ENCODE results near the gene SACM1L. TPM values are rescaled to one million over a fixed set of nuclear protein-coding genes. Genes with fewer than 3 reads are reported as not detected.

The SACM1L gene
- total RNA-seq, 2 donors from 2014 or later: 50.5 to 57.3 TPM

GRCh38 chr3:45763303-45763675 lies 74.1 kb downstream of the SACM1L start:
- no peak for ATAC-seq (ENCODE audit: insufficient number of reproducible peaks, low FRiP score, low read depth)
- Histone ChIP-seq H3K27me3 (replicated peaks; ENCODE audit: insufficient read depth) (no peaks in the 10 kb centered on the region), H3K4me3 (no peak overlapping the region), H3K4me1 (ENCODE audit: control insufficient read depth in 1 of 2, low read depth in 2 of 2) (no peaks in the 10 kb centered on the region), H3K27ac (no peak overlapping the region), H3K9me3 (peaks cover 4% of the 10 kb centered on the region), H3K36me3 (no peaks in the 10 kb centered on the region)
- no peak for DNase-seq (ENCODE audit: low spot score)
- TF ChIP-seq, protein P1, sequence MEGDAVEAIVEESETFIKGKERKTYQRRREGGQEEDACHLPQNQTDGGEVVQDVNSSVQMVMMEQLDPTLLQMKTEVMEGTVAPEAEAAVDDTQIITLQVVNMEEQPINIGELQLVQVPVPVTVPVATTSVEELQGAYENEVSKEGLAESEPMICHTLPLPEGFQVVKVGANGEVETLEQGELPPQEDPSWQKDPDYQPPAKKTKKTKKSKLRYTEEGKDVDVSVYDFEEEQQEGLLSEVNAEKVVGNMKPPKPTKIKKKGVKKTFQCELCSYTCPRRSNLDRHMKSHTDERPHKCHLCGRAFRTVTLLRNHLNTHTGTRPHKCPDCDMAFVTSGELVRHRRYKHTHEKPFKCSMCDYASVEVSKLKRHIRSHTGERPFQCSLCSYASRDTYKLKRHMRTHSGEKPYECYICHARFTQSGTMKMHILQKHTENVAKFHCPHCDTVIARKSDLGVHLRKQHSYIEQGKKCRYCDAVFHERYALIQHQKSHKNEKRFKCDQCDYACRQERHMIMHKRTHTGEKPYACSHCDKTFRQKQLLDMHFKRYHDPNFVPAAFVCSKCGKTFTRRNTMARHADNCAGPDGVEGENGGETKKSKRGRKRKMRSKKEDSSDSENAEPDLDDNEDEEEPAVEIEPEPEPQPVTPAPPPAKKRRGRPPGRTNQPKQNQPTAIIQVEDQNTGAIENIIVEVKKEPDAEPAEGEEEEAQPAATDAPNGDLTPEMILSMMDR (IDR thresholded peaks at IDR 0.05): no peak

- Histone ChIP-seq H3K27me3 (replicated peaks; ENCODE audit: insufficient read depth) (no peaks in the 10 kb centered on the region), H3K36me3 (no peaks in the 10 kb centered on the region), H3K4me1 (ENCODE audit: control insufficient read depth in 1 of 2, low read depth in 2 of 2) (no peaks in the 10 kb centered on the region), H3K4me3 (no peak overlapping the region), H3K9me3 (peaks cover 4% of the 10 kb centered on the region), H3K27ac (no peak overlapping the region)
- ATAC-seq (ENCODE audit: insufficient number of reproducible peaks, low FRiP score, low read depth): no peak
- TF ChIP-seq, protein P1 (IDR thresholded peaks at IDR 0.05): no peak
- DNase-seq (ENCODE audit: low spot score): no peak
Measured at GRCh38 chr3:45765266-45765851, 76.2 kb downstream of the SACM1L start.

DNA sequence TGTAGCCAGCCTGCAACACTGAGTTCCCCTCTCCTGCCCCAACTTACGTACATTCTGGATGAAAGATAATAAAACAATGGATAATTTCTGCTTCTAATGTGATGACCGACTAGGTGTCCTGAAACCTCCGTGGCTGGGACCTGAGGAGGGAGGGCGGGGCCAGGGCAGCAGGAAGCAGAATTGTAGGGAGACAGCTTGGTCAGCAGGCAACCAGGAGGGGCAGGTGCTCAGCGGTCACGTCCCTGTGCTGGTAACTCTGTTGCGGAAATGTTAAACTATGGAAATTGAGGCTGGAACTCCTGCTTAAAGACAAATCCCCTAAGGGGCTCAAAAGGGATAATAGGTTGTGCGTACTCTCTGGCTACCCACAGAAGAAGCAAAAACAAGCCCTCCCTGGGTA lies 76.8 kb downstream of the SACM1L start:
- no peaks in the 10 kb centered on the region for H3K27me3 ChIP-seq (replicated peaks; ENCODE audit: insufficient read depth)
- H3K4me3 ChIP-seq: no peak overlapping the region
- H3K27ac ChIP-seq: no peak overlapping the region
- ATAC-seq (ENCODE audit: insufficient number of reproducible peaks, low FRiP score, low read depth) (no peak), DNase-seq (ENCODE audit: low spot score) (no peak)
- H3K4me1 ChIP-seq (ENCODE audit: control insufficient read depth in 1 of 2, low read depth in 2 of 2): no peaks in the 10 kb centered on the region
- TF ChIP-seq, protein P1 (IDR thresholded peaks at IDR 0.05): no peak
- H3K36me3 ChIP-seq: no peaks in the 10 kb centered on the region
- peaks cover 4% of the 10 kb centered on the region for H3K9me3 ChIP-seq

GRCh38 chr3:45771166-45771775 lies 82.1 kb downstream of the SACM1L start:
- ATAC-seq (ENCODE audit: insufficient number of reproducible peaks, low FRiP score, low read depth) (no peak), DNase-seq (ENCODE audit: low spot score) (no peak)
- Histone ChIP-seq H3K27me3 (replicated peaks; ENCODE audit: insufficient read depth) (no peaks in the 10 kb centered on the region), H3K27ac (no peak overlapping the region), H3K9me3 (peaks cover 4% of the 10 kb centered on the region), H3K36me3 (no peaks in the 10 kb centered on the region), H3K4me1 (ENCODE audit: control insufficient read depth in 1 of 2, low read depth in 2 of 2) (no peaks in the 10 kb centered on the region), H3K4me3 (no peak overlapping the region)
- TF ChIP-seq, protein P1 (IDR thresholded peaks at IDR 0.05): no peak

GRCh38 chr3:45771831-45772230 lies 82.6 kb downstream of the SACM1L start:
- H3K4me1 ChIP-seq (ENCODE audit: control insufficient read depth in 1 of 2, low read depth in 2 of 2): no peaks in the 10 kb centered on the region
- H3K4me3 ChIP-seq: no peak overlapping the region
- no peaks in the 10 kb centered on the region for H3K27me3 ChIP-seq (replicated peaks; ENCODE audit: insufficient read depth)
- H3K27ac ChIP-seq: no peak overlapping the region
- TF ChIP-seq, protein P1 (IDR thresholded peaks at IDR 0.05): no peak
- no peak for ATAC-seq (ENCODE audit: insufficient number of reproducible peaks, low FRiP score, low read depth)
- H3K9me3 ChIP-seq: peaks cover 4% of the 10 kb centered on the region
- H3K36me3 ChIP-seq: no peaks in the 10 kb centered on the region
- DNase-seq (ENCODE audit: low spot score): no peak
